NT2/D1 (cell line): ENCODE measurements around the gene EPHB3.
A peak's percentile ranks its signal among the peaks of the same experiment; 100 is the strongest.

Source experiments
- DNase-seq: peaks from one replicate; pipeline ENCODE4 v3.0.0-alpha.2; 2011; ENCODE audit warnings: low read depth, low spot score
- H3K27me3 ChIP-seq: 2 replicates; pipeline ENCODE4 v1.6.0; 2011; ENCODE audit warnings: mild to moderate bottlenecking; ENCODE audit not compliant: insufficient read length, insufficient read depth
- H3K36me3 ChIP-seq: 2 replicates; pipeline ENCODE4 v1.6.1; 2011; ENCODE audit warnings: mild to moderate bottlenecking, low read length, mixed read lengths; ENCODE audit not compliant: insufficient read depth, insufficient read length
- H3K4me1 ChIP-seq: 2 replicates; pipeline ENCODE4 v1.5.1; 2011; ENCODE audit not compliant: insufficient read depth, insufficient read length
- H3K4me3 ChIP-seq: 2 replicates; pipeline ENCODE4 v1.5.1; 2011; ENCODE audit warnings: low read depth; ENCODE audit not compliant: insufficient read length
- H3K9ac ChIP-seq: 2 replicates; pipeline ENCODE4 v1.6.0; 2011; ENCODE audit warnings: low read depth; ENCODE audit not compliant: insufficient read length
- H3K9me3 ChIP-seq: 2 replicates; pipeline ENCODE4 v1.5.1; 2011; ENCODE audit warnings: mild to moderate bottlenecking, low read length; ENCODE audit not compliant: insufficient read depth
- SUZ12 ChIP-seq: IDR thresholded peaks from 2 replicates; pipeline ENCODE4 v1.6.1; 2011; ENCODE audit not compliant: insufficient read length, insufficient read depth; ENCODE audit errors: extremely low read depth
- YY1 ChIP-seq: IDR thresholded peaks from 2 replicates; pipeline ENCODE4 v1.6.1; 2011; ENCODE audit not compliant: insufficient read length, insufficient read depth
- ZNF274 ChIP-seq: IDR thresholded peaks from 2 replicates; pipeline ENCODE4 v1.6.1; 2011; ENCODE audit warnings: mild to moderate bottlenecking, low read depth, low read length

EPHB3 gene

DNA sequence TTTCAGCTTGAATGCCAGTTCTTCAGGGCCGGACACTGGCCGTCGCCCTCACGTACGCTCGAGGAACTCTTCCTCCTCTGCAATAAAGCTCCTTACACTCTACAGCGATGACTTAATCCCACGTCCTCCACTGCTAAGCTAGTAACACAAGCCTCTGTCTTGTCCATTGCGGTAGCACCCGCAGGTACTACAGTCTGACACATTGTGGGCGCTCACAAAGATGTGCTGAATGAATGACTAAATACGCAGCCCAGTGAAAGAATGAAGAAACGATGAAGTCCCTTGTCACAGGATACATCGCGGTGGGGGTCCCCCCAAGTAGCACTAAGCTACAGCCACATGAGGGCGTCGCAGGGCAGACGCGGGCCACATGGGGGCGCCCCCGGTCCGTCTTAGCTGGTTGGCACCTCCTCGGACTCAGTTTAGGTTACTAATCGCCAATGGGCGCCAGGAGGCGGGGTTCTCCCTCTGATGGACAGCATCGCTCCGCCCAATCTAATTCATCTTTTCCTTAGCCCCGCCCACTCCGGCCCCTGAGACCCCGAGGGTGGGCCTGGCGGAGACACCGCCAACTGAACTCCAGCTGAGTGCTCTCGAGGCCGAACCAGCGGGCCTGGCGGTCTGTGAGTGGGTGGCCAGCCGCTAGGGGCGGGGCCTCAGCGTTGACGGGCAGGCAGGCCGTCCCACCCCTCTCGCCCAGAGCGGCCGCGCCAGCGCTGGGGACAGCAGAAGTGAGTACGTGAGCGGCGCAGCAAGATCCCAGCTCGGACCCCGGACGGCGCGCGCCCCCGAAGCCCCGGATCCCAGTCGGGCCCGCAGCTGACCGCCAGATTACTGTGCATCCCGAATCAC lies at the start of gene EPHB3:
Gene EPHB3, plus strand, starts transcription at position 725 of the 852 bp plus-strand sequence. CDS start 451 bp downstream, outside the sequence.
- peaks cover 43% of the 10 kb centered on the region for H3K4me1 ChIP-seq
- no peaks in the 10 kb centered on the region for H3K9me3 ChIP-seq
- peak within 1 kb of the TSS; percentile 80 for H3K9ac ChIP-seq
- peak; percentile 99 for DNase-seq
- peak within 1 kb of the TSS; percentile 66 for H3K4me3 ChIP-seq
- H3K36me3 ChIP-seq = no peaks in the 10 kb centered on the region
- peaks cover 69% of the 10 kb centered on the region for H3K27me3 ChIP-seq
- peak; percentile 27 for TF ChIP-seq SUZ12
- TF ChIP-seq ZNF274 = no peak

DNA sequence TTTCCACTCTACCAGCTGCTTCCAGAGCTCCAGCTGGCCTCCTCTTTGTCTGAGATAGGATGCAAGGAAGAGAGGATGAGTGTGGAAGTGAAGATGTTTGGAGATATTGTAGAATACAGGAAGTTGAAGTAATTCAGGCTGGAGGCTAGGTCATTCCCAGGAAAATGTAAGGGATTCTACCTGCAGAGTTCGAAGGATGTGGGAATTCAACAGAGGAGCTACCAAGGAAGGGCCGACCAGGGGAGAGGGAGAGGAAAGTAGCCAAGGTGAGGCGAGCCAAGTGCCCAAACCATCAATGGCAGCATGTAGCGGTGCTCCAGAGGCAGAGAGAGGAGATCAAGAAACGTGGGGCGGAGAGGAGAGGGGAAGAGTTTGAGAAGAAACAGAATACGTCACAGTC lies 49.0 kb upstream of the EPHB3 start:
- Histone ChIP-seq H3K9ac (no peak overlapping the region), H3K36me3 (no peaks in the 10 kb centered on the region), H3K4me1 (no peaks in the 10 kb centered on the region), H3K27me3 (peaks cover 49% of the 10 kb centered on the region), H3K4me3 (no peak overlapping the region), H3K9me3 (peaks cover 5% of the 10 kb centered on the region; the same call in 1 of the 2 replicates)
- DNase-seq = no peak
- TF ChIP-seq YY1 (no peak), ZNF274 (no peak), SUZ12 (no peak)

- peaks cover 49% of the 10 kb centered on the region for H3K27me3 ChIP-seq
- no peaks in the 10 kb centered on the region for H3K4me1 ChIP-seq
- H3K9ac ChIP-seq = peak overlapping the region; percentile 77
- DNase-seq = peak; percentile 81
- peaks cover 5% of the 10 kb centered on the region; the same call in 1 of the 2 replicates for H3K9me3 ChIP-seq
- no peaks in the 10 kb centered on the region for H3K36me3 ChIP-seq
- TF ChIP-seq ZNF274 = no peak
- TF ChIP-seq YY1 = no peak
- no peak for TF ChIP-seq SUZ12
- H3K4me3 ChIP-seq = peak overlapping the region; percentile 40
Measured at GRCh38 chr3:184513276-184514170, 48.1 kb upstream of the EPHB3 start.

GRCh38 chr3:184514171-184514490 lies 47.5 kb upstream of the EPHB3 start:
- Histone ChIP-seq H3K9me3 (peaks cover 5% of the 10 kb centered on the region; the same call in 1 of the 2 replicates), H3K4me1 (no peaks in the 10 kb centered on the region), H3K9ac (peak overlapping the region; percentile 71), H3K4me3 (peak overlapping the region; percentile 40), H3K36me3 (no peaks in the 10 kb centered on the region), H3K27me3 (peaks cover 49% of the 10 kb centered on the region)
- TF ChIP-seq ZNF274 (no peak), YY1 (no peak), SUZ12 (no peak)
- no peak for DNase-seq

GRCh38 chr3:184523825-184524615 lies 37.6 kb upstream of the EPHB3 start:
- peak; percentile 38 for DNase-seq
- Histone ChIP-seq H3K27me3 (peaks cover 31% of the 10 kb centered on the region), H3K36me3 (no peaks in the 10 kb centered on the region), H3K4me1 (no peaks in the 10 kb centered on the region), H3K4me3 (no peak overlapping the region), H3K9me3 (no peaks in the 10 kb centered on the region), H3K9ac (no peak overlapping the region)
- no peak for TF ChIP-seq YY1
- no peak for TF ChIP-seq ZNF274
- no peak for TF ChIP-seq SUZ12

GRCh38 chr3:184524981-184525336 lies 36.6 kb upstream of the EPHB3 start:
- TF ChIP-seq YY1 (no peak), ZNF274 (no peak), SUZ12 (no peak)
- no peak for DNase-seq
- Histone ChIP-seq H3K36me3 (no peaks in the 10 kb centered on the region), H3K4me1 (no peaks in the 10 kb centered on the region), H3K4me3 (peak overlapping the region; percentile 59), H3K9me3 (no peaks in the 10 kb centered on the region), H3K9ac (peak overlapping the region; percentile 70), H3K27me3 (peaks cover 31% of the 10 kb centered on the region)
